ENCODE measurements around the gene PITPNC1. TPM values are rescaled to one million over a fixed set of nuclear protein-coding genes. Genes with fewer than 3 reads are reported as not detected.

The PITPNC1 gene
- total and polyA plus RNA-seq, 2 of the 13 experiments (the other 11 are each of a cell fraction or from before 2014, with no cell fraction given), result 4.1 to 5.7 TPM

GRCh38 chr17:67364847-67365737, 12.0 kb upstream of the PITPNC1 start (continued):
- TF ChIP-seq HMGXB4 (CRISPR knock-in tag; IDR thresholded peaks at IDR 0.05; ENCODE audit: borderline replicate concordance in 1 of 2, low read depth in 1 of 2) (0 out of 4 replicates have a peak, but pooled peaks of 1 of the 2 experiments have one; percentile 19), ZFP37 (CRISPR knock-in tag; IDR thresholded peaks at IDR 0.05; ENCODE audit: borderline replicate concordance) (no peak), ZNF740 (CRISPR knock-in tag; IDR thresholded peaks at IDR 0.05) (no peak), ATM (IDR thresholded peaks at IDR 0.05; ENCODE audit: borderline replicate concordance) (no peak), ZNF142 (CRISPR knock-in tag; IDR thresholded peaks at IDR 0.05) (no peak), ZFP1 (CRISPR knock-in tag; IDR thresholded peaks at IDR 0.05) (no peak), MAZ (IDR thresholded peaks at IDR 0.05; ENCODE audit: borderline replicate concordance, low read depth, low read length) (no peak), MAZ (CRISPR knock-in tag; IDR thresholded peaks at IDR 0.05; ENCODE audit: low read depth) (no peak), SMAD1 (CRISPR knock-in tag; IDR thresholded peaks at IDR 0.05; ENCODE audit: borderline replicate concordance, low read depth) (no peak), MED1 (CRISPR knock-in tag; IDR thresholded peaks at IDR 0.05) (0 out of 2 replicates have a peak, but pooled peaks have one; percentile 14), SRF (IDR thresholded peaks at IDR 0.05; ENCODE audit: low read depth, low read length) (no peak), ARID5B (CRISPR knock-in tag; IDR thresholded peaks at IDR 0.05) (0 out of 2 replicates have a peak, but pooled peaks have one; percentile 34), NR2F1 (CRISPR knock-in tag; IDR thresholded peaks at IDR 0.05) (peak in 1 of 2 experiments; percentile 17; a peak in 1 of 4 replicates), ZBTB42 (CRISPR knock-in tag; IDR thresholded peaks at IDR 0.05) (0 out of 2 replicates have a peak, but pooled peaks have one; percentile 7), TCF7L2 (IDR thresholded peaks at IDR 0.05; ENCODE audit: low read depth, low read length) (no peak), ZNF883 (CRISPR knock-in tag; IDR thresholded peaks at IDR 0.05; ENCODE audit: not compliant biosample characterization) (peak; percentile 61)
